PC-3 (cell line): ENCODE data around the gene MKRN3. TPM values are rescaled to one million over a fixed set of nuclear protein-coding genes. Genes with fewer than 3 reads are reported as not detected.

Experiments used
- ATAC-seq: fragments of 200-7000 bp; cut with Tn5 transposase; 2 replicates; pipeline ENCODE4 v1.9.1; 2020; ENCODE audit warnings: mild to moderate bottlenecking, moderate library complexity
- BruUV-seq: library from RNA; stranded (reverse); fragments of 400-500 nt; replicated peaks from 2 replicates; lab custom pipeline; 2021; lab: Mats Ljungman, UMichigan
- CTCF ChIA-PET: fragments of 300-600 bp; sonication (Branson Sonifier 250); formaldehyde crosslinking; loops from one replicate; lab custom pipeline; 2022; ENCODE audit warnings: antibody characterized with exemption; lab: Charles Lee
- POLR2A ChIA-PET: fragments of 300-600 bp; sonication (Branson Sonifier 250); formaldehyde crosslinking; loops from one replicate; lab custom pipeline; 2022; ENCODE audit warnings: antibody characterized with exemption; ENCODE audit not compliant: unreplicated experiment; lab: Charles Lee
- DNase-seq: peaks from one replicate; pipeline ENCODE4 v3.0.0-alpha.2; 2015
- H2AFZ ChIP-seq: fragments of 300-600 bp; sonication (generic); 2 replicates; pipeline ENCODE4 v1.6.0; 2016; ENCODE audit warnings: antibody characterized with exemption, low read length
- H3F3A ChIP-seq: fragments of 300-600 bp; sonication (generic); one replicate; pipeline ENCODE4 v1.6.0; 2017; ENCODE audit warnings: antibody characterized with exemption, low read length, control low read depth, mild to moderate bottlenecking; ENCODE audit not compliant: unreplicated experiment
- H3K27ac ChIP-seq: fragments of 300-600 bp; sonication (generic); 2 replicates; pipeline ENCODE4 v1.5.1; 2016; ENCODE audit warnings: mild to moderate bottlenecking, low read length
- H3K27me3 ChIP-seq: fragments of 300-600 bp; sonication (generic); 2 replicates; pipeline ENCODE4 v1.6.1; 2016; ENCODE audit warnings: low read length, mixed read lengths
- H3K36me3 ChIP-seq: fragments of 300-600 bp; sonication (generic); 2 replicates; pipeline ENCODE4 v1.6.1; 2016; ENCODE audit warnings: low read depth, mixed run types, low read length, mixed read lengths
- H3K4me1 ChIP-seq: fragments of 300-600 bp; sonication (generic); 2 replicates; pipeline ENCODE4 v1.5.1; 2016; ENCODE audit warnings: low read length; ENCODE audit not compliant: insufficient read depth
- H3K4me2 ChIP-seq: fragments of 300-600 bp; sonication (generic); 2 replicates; pipeline ENCODE4 v1.6.0; 2016; ENCODE audit warnings: low read length
- H3K4me3 ChIP-seq: fragments of 300-600 bp; sonication (generic); 2 replicates; pipeline ENCODE4 v1.5.1; 2016; ENCODE audit warnings: mild to moderate bottlenecking, low read length, mixed read lengths
- H3K79me2 ChIP-seq: fragments of 300-600 bp; sonication (generic); 2 replicates; pipeline ENCODE4 v1.6.1; 2017; ENCODE audit warnings: low read length, mixed read lengths
- H3K9ac ChIP-seq: fragments of 300-600 bp; sonication (generic); 2 replicates; pipeline ENCODE4 v1.6.0; 2016; ENCODE audit warnings: mild to moderate bottlenecking, low read length
- H3K9me2 ChIP-seq: fragments of 300-600 bp; sonication (generic); replicated peaks from 2 replicates; pipeline ENCODE4 v1.6.1; 2016; ENCODE audit warnings: mixed run types, low read length, mixed read lengths
- H3K9me3 ChIP-seq: fragments of 300-600 bp; sonication (generic); 2 replicates; pipeline ENCODE4 v1.6.1; 2016; ENCODE audit warnings: low read length, mixed read lengths
- H4K20me1 ChIP-seq: fragments of 300-600 bp; sonication (generic); 2 replicates; pipeline ENCODE4 v1.6.1; 2016; ENCODE audit warnings: low read length, mixed read lengths
- EZH2 ChIP-seq: fragments of 300-600 bp; sonication (generic); IDR thresholded peaks from one replicate; pipeline ENCODE4 v1.6.1; 2017; ENCODE audit warnings: antibody characterized with exemption, mild to moderate bottlenecking, low read length; ENCODE audit not compliant: unreplicated experiment
- EZH2phosphoT487 ChIP-seq: fragments of 300-600 bp; sonication (generic); IDR thresholded peaks from 2 replicates; pipeline ENCODE4 v1.6.1; 2018; ENCODE audit warnings: mild to moderate bottlenecking, antibody characterized with exemption, low read length, borderline replicate concordance
- intact Hi-C: fragments of 100-400 bp; cut with micrococcal nuclease; formaldehyde crosslinking; loops from 2 replicates; pipeline ENCODE4 v1.9.0; 2023
- total RNA-seq: library from RNA; depleted of rRNA; stranded (reverse); fragments of >200 nt; gene quantifications from 2 replicates; pipeline ENCODE4 v1.2.3, GENCODE V29; 2014
- TF ChIP-seq, protein P1 (sequence below): fragments of 300-600 bp; sonication (generic); conservative IDR thresholded peaks from 2 replicates; pipeline ENCODE4 v1.5.1; 2017; ENCODE audit warnings: antibody characterized with exemption, low read depth, mild to moderate bottlenecking, low read length

Gene MKRN3
- total RNA-seq, 1 experiment from 2014 or later: 0.18 TPM

GRCh38 chr15:23564821-23565394 lies 566 bp upstream of the MKRN3 start:
- Histone ChIP-seq H4K20me1 (no peaks in the 10 kb centered on the region), H2AFZ (no peak overlapping the region), H3K4me2 (no peak overlapping the region), H3K27me3 (no peaks in the 10 kb centered on the region), H3K79me2 (no peaks in the 10 kb centered on the region), H3K9me2 (no peaks in the 10 kb centered on the region), H3K9ac (no peak overlapping the region), H3K27ac (no peak overlapping the region), H3F3A (no peaks in the 10 kb centered on the region), H3K9me3 (no peaks in the 10 kb centered on the region), H3K36me3 (no peaks in the 10 kb centered on the region), H3K4me1 (no peaks in the 10 kb centered on the region), H3K4me3 (no peak overlapping the region)
- TF ChIP-seq EZH2: no peak
- TF ChIP-seq, protein P1, sequence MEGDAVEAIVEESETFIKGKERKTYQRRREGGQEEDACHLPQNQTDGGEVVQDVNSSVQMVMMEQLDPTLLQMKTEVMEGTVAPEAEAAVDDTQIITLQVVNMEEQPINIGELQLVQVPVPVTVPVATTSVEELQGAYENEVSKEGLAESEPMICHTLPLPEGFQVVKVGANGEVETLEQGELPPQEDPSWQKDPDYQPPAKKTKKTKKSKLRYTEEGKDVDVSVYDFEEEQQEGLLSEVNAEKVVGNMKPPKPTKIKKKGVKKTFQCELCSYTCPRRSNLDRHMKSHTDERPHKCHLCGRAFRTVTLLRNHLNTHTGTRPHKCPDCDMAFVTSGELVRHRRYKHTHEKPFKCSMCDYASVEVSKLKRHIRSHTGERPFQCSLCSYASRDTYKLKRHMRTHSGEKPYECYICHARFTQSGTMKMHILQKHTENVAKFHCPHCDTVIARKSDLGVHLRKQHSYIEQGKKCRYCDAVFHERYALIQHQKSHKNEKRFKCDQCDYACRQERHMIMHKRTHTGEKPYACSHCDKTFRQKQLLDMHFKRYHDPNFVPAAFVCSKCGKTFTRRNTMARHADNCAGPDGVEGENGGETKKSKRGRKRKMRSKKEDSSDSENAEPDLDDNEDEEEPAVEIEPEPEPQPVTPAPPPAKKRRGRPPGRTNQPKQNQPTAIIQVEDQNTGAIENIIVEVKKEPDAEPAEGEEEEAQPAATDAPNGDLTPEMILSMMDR: no peak
- TF ChIP-seq EZH2phosphoT487: no peak
- intact Hi-C loops: no loop called here
- DNase-seq: no peak
- no TSS peak for BruUV-seq
- no peak for ATAC-seq
- ChIA-PET CTCF (no interaction called here), POLR2A (no interaction called here)

DNA sequence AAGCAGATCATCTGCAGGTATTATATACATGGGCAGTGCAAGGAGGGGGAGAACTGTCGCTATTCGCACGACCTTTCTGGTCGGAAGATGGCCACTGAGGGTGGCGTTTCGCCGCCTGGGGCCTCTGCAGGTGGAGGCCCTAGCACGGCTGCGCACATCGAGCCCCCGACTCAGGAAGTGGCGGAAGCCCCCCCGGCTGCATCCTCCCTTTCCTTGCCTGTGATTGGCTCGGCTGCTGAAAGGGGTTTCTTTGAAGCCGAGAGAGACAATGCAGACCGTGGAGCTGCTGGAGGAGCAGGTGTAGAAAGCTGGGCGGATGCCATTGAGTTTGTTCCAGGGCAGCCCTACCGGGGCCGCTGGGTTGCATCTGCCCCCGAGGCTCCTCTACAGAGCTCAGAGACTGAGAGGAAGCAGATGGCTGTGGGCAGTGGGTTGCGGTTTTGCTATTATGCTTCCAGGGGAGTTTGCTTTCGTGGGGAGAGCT lies 639 bp downstream of the MKRN3 start:
- Histone ChIP-seq H3K36me3 (no peaks in the 10 kb centered on the region), H3K4me3 (0 out of 2 replicates have a peak overlapping the region, but pooled peaks have one; percentile 5), H4K20me1 (no peaks in the 10 kb centered on the region), H3K27me3 (no peaks in the 10 kb centered on the region), H3K9me2 (no peaks in the 10 kb centered on the region), H3K9ac (peak overlapping the region; percentile 27; the same call in 1 of the 2 replicates), H3K79me2 (no peaks in the 10 kb centered on the region), H3F3A (no peaks in the 10 kb centered on the region), H3K4me1 (0 out of 2 replicates have a peak, but pooled peaks cover 3% of the 10 kb centered on the region), H2AFZ (no peak overlapping the region), H3K9me3 (no peaks in the 10 kb centered on the region), H3K27ac (peak overlapping the region; percentile 28), H3K4me2 (0 out of 2 replicates have a peak overlapping the region, but pooled peaks have one; percentile 30)
- ChIA-PET POLR2A (no interaction called here), CTCF (no interaction called here)
- intact Hi-C loops: no loop called here
- ATAC-seq: no peak
- no peak for DNase-seq
- BruUV-seq: no TSS peak
- TF ChIP-seq, protein P1: no peak
- TF ChIP-seq EZH2: no peak
- TF ChIP-seq EZH2phosphoT487: no peak

DNA sequence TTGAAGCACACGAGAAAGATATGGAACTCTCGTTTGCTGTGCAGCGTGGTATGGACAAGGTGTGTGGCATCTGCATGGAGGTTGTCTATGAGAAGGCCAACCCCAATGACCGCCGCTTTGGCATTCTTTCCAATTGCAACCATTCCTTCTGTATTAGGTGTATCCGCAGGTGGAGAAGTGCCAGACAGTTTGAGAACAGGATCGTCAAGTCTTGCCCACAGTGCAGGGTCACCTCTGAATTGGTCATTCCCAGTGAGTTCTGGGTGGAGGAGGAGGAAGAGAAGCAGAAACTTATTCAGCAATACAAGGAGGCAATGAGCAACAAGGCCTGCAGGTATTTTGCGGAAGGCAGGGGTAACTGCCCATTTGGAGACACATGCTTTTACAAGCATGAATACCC lies 1.2 kb downstream of the MKRN3 start:
- H3K9me3 ChIP-seq: no peaks in the 10 kb centered on the region
- no peak overlapping the region for H3K9ac ChIP-seq
- intact Hi-C loops: no loop called here
- H3K79me2 ChIP-seq: no peaks in the 10 kb centered on the region
- TF ChIP-seq, protein P1: no peak
- TF ChIP-seq EZH2: no peak
- no peak for TF ChIP-seq EZH2phosphoT487
- H2AFZ ChIP-seq: no peak overlapping the region
- no peaks in the 10 kb centered on the region for H3F3A ChIP-seq
- peak; percentile 68 for DNase-seq
- POLR2A ChIA-PET: no interaction called here
- BruUV-seq: no TSS peak
- no peaks in the 10 kb centered on the region for H3K9me2 ChIP-seq
- 0 out of 2 replicates have a peak, but pooled peaks cover 3% of the 10 kb centered on the region for H3K4me1 ChIP-seq
- ATAC-seq: no peak
- H3K4me2 ChIP-seq: 0 out of 2 replicates have a peak overlapping the region, but pooled peaks have one; percentile 30
- 0 out of 2 replicates have a peak overlapping the region, but pooled peaks have one; percentile 5 for H3K4me3 ChIP-seq
- H4K20me1 ChIP-seq: no peaks in the 10 kb centered on the region
- H3K27ac ChIP-seq: peak overlapping the region; percentile 46
- H3K27me3 ChIP-seq: no peaks in the 10 kb centered on the region
- no peaks in the 10 kb centered on the region for H3K36me3 ChIP-seq
- CTCF ChIA-PET: no interaction called here
